Measurements from ENCODE around the gene RARRES2.
A peak's percentile ranks its signal among the peaks of the same experiment; 100 is the strongest.

RARRES2 gene

DNA sequence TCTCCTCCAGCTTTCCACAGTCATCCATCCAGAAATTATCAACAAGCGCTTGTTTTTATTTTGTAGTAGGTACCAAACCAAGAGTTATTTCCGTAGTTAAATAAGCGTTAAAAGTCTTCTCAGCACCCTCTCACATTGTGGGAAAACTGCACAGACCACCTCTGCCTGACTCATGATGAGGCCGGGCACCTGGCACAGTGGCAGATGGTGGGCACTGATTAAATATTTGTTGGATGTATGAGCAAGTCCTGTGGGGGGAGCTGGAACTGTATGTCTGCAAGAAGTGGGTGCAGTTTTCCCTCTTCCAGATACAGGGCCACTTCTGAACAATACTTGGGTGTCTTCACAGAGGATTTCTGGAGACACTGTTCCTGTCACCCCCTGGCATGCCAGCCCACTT, 21.9 kb upstream of the RARRES2 start:
- Histone ChIP-seq H3K9ac (ENCODE audit: low read depth, low read length) (peak overlapping the region; percentile 95), H3K36me3 (ENCODE audit: insufficient read depth, low read length) (no peaks in the 10 kb centered on the region; the same call in 1 of the 2 replicates), H2AFZ (ENCODE audit: low read depth, low read length) (no peak overlapping the region), H3K4me1 (ENCODE audit: insufficient read depth, low read length) (peaks cover 99% of the 10 kb centered on the region), H3K4me3 (ENCODE audit: low read depth in 1 of 2, low read length in 2 of 2) (peak overlapping the region; percentile 19 to 59; a peak in 3 of 4 replicates), H4K20me1 (ENCODE audit: insufficient read depth, low read length) (no peaks in the 10 kb centered on the region), H3K9me3 (ENCODE audit: insufficient read depth, low read length, severe bottlenecking) (no peaks in the 10 kb centered on the region), H3K27ac (ENCODE audit: low read length) (peak overlapping the region; percentile 97), H3K27me3 (ENCODE audit: insufficient read depth, low read length, poor library complexity) (no peaks in the 10 kb centered on the region), H3K79me2 (ENCODE audit: insufficient read depth, low read length) (peaks cover 89% of the 10 kb centered on the region), H3K4me2 (ENCODE audit: insufficient read depth, low read length) (peak overlapping the region; percentile 71)
- TF ChIP-seq EZH2 (IDR thresholded peaks at IDR 0.05; ENCODE audit: borderline replicate concordance, low read depth, low read length, severe bottlenecking) (no peak), CTCF (IDR thresholded peaks at IDR 0.05; ENCODE audit: borderline replicate concordance, extremely low read depth, low read length, poor library complexity, severe bottlenecking) (peak; percentile 56)
- ATAC-seq (ENCODE audit: insufficient read depth, low read depth): peak; percentile 66
- DNase-seq: peak; percentile 86

- H3K4me3 ChIP-seq (ENCODE audit: low read depth in 1 of 2, low read length in 2 of 2): peak overlapping the region; percentile 19 to 59
- no peak overlapping the region for H2AFZ ChIP-seq (ENCODE audit: low read depth, low read length)
- peaks cover 99% of the 10 kb centered on the region for H3K4me1 ChIP-seq (ENCODE audit: insufficient read depth, low read length)
- H3K27me3 ChIP-seq (ENCODE audit: insufficient read depth, low read length, poor library complexity): no peaks in the 10 kb centered on the region
- no peaks in the 10 kb centered on the region for H3K9me3 ChIP-seq (ENCODE audit: insufficient read depth, low read length, severe bottlenecking)
- H3K9ac ChIP-seq (ENCODE audit: low read depth, low read length): peak overlapping the region; percentile 95
- ATAC-seq (ENCODE audit: insufficient read depth, low read depth): 0 out of 3 replicates have a peak, but pooled peaks have one; percentile 8
- peaks cover 78% of the 10 kb centered on the region for H3K79me2 ChIP-seq (ENCODE audit: insufficient read depth, low read length)
- peak; percentile 56 for DNase-seq
- TF ChIP-seq EZH2 (IDR thresholded peaks at IDR 0.05; ENCODE audit: borderline replicate concordance, low read depth, low read length, severe bottlenecking) (no peak), CTCF (IDR thresholded peaks at IDR 0.05; ENCODE audit: borderline replicate concordance, extremely low read depth, low read length, poor library complexity, severe bottlenecking) (no peak)
- no peaks in the 10 kb centered on the region for H3K36me3 ChIP-seq (ENCODE audit: insufficient read depth, low read length)
- no peaks in the 10 kb centered on the region for H4K20me1 ChIP-seq (ENCODE audit: insufficient read depth, low read length)
- peak overlapping the region; percentile 71 for H3K4me2 ChIP-seq (ENCODE audit: insufficient read depth, low read length)
- peak overlapping the region; percentile 97 for H3K27ac ChIP-seq (ENCODE audit: low read length)
Measured at GRCh38 chr7:150361807-150362621, 20.6 kb upstream of the RARRES2 start.

- Histone ChIP-seq H3K9ac (ENCODE audit: low read depth, low read length) (peak overlapping the region; percentile 95), H3K27me3 (ENCODE audit: insufficient read depth, low read length, poor library complexity) (no peaks in the 10 kb centered on the region), H3K4me2 (ENCODE audit: insufficient read depth, low read length) (peak overlapping the region; percentile 71), H3K27ac (ENCODE audit: low read length) (peak overlapping the region; percentile 97), H4K20me1 (ENCODE audit: insufficient read depth, low read length) (no peaks in the 10 kb centered on the region), H3K36me3 (ENCODE audit: insufficient read depth, low read length) (no peaks in the 10 kb centered on the region), H2AFZ (ENCODE audit: low read depth, low read length) (no peak overlapping the region), H3K9me3 (ENCODE audit: insufficient read depth, low read length, severe bottlenecking) (no peaks in the 10 kb centered on the region), H3K4me3 (ENCODE audit: low read depth in 1 of 2, low read length in 2 of 2) (peak overlapping the region in 1 of 2 experiments; percentile 59; a peak in 2 of 4 replicates), H3K4me1 (ENCODE audit: insufficient read depth, low read length) (peaks cover 99% of the 10 kb centered on the region), H3K79me2 (ENCODE audit: insufficient read depth, low read length) (peaks cover 76% of the 10 kb centered on the region)
- ATAC-seq (ENCODE audit: insufficient read depth, low read depth): no peak
- DNase-seq: no peak
- TF ChIP-seq CTCF (IDR thresholded peaks at IDR 0.05; ENCODE audit: borderline replicate concordance, extremely low read depth, low read length, poor library complexity, severe bottlenecking) (no peak), EZH2 (IDR thresholded peaks at IDR 0.05; ENCODE audit: borderline replicate concordance, low read depth, low read length, severe bottlenecking) (no peak)
Measured at GRCh38 chr7:150361402-150361801, 20.0 kb upstream of the RARRES2 start.

Data from DND-41 (cell line).